Prostate gland (tissue), 2 donors: ENCODE measurements around the gene PKNOX2. TPM values are rescaled to one million over a fixed set of nuclear protein-coding genes. Genes with fewer than 3 reads are reported as not detected.

ENCODE experiments used
- DNase-seq: peaks from one replicate; pipeline ENCODE4 v3.0.0-alpha.2; 2019; ENCODE audit warnings: low spot score
- H3K27ac ChIP-seq, 2 donors: fragments of 200-600 bp; sonication (generic); 2 replicates each; pipeline ENCODE4 v1.5.1; 2017 to 2019
- H3K27me3 ChIP-seq: fragments of 200-600 bp; sonication (generic); replicated peaks from 2 replicates; pipeline ENCODE4 v1.5.1; 2019; ENCODE audit not compliant: insufficient read depth
- H3K36me3 ChIP-seq, 2 donors: fragments of 200-600 bp; sonication (generic); 1 replicate in 1 of 2; 2 replicates in 1 of 2; pipeline versions ENCODE4 v1.5.1 to v1.8.1; 2017 to 2019
- H3K4me1 ChIP-seq: fragments of 200-600 bp; sonication (generic); replicated peaks from 2 replicates; pipeline ENCODE4 v1.5.1; 2019
- H3K4me3 ChIP-seq, 2 donors: fragments of 200-600 bp; sonication (generic); 2 replicates each; pipeline ENCODE4 v1.5.1; 2017 to 2019
- H3K9me3 ChIP-seq: fragments of 200-600 bp; sonication (generic); 2 replicates; pipeline ENCODE4 v1.5.1; 2017
- CTCF ChIP-seq, 4 experiments: fragments of 200-600 bp in 2 of 4; fragments of 450-650 bp in 2 of 4; sonication (generic) in 2 of 4; IDR thresholded peaks; 1 replicate in 3 of 4; 2 replicates in 1 of 4; pipeline ENCODE4 v1.5.1; 2016 to 2019; ENCODE audit warnings: antibody characterized with exemption in 4 of 4, mild to moderate bottlenecking in 2 of 4, moderate library complexity in 2 of 4
- POLR2A ChIP-seq: fragments of 450-650 bp; IDR thresholded peaks from one replicate; pipeline ENCODE4 v1.6.1; 2016; ENCODE audit warnings: antibody characterized with exemption, mild to moderate bottlenecking
- POLR2AphosphoS5 ChIP-seq: sonication (generic); formaldehyde crosslinking; IDR thresholded peaks from one replicate; pipeline ENCODE4 v1.6.1; 2017; ENCODE audit warnings: antibody characterized with exemption
- WGBS: methylation state at CpG from one replicate; pipeline ENCODE4 v1.1.5; 2018; 5-methylcytosine and 5-hydroxymethylcytosine counted together
- intact Hi-C: fragments of 100-400 bp; cut with DNase I; formaldehyde crosslinking; loops from one replicate; pipeline ENCODE4 v1.14.2; 2022
- total RNA-seq, 2 donors: library from RNA; depleted of rRNA; stranded (reverse); fragments of >200 nt; gene quantifications; one replicate each; pipeline ENCODE4 v1.1.0, GENCODE V29; 2016

PKNOX2 gene
- total RNA-seq, 2 donors from 2014 or later = 12.3 to 14.7 TPM

- Histone ChIP-seq H3K27me3 (no peaks in the 10 kb centered on the region), H3K9me3 (no peaks in the 10 kb centered on the region), H3K4me3 (no peak overlapping the region), H3K36me3 (no peaks in the 10 kb centered on the region), H3K4me1 (no peaks in the 10 kb centered on the region), H3K27ac (no peak overlapping the region)
- DNase-seq = no peak
- intact Hi-C loops = no loop called here
- TF ChIP-seq POLR2A (no peak), CTCF (IDR thresholded peaks at IDR 0.05) (no peak), POLR2AphosphoS5 (no peak)
- 98% methylated on average over 8 of the region's 8 CpGs for WGBS
Measured at GRCh38 chr11:125202977-125203376, 38.4 kb downstream of the PKNOX2 start.

- no peak for DNase-seq
- no peak overlapping the region for H3K4me3 ChIP-seq
- TF ChIP-seq POLR2A (no peak), POLR2AphosphoS5 (no peak), CTCF (IDR thresholded peaks at IDR 0.05) (no peak)
- no peaks in the 10 kb centered on the region for H3K27me3 ChIP-seq
- H3K4me1 ChIP-seq = peaks cover 6% of the 10 kb centered on the region
- intact Hi-C loops = no loop called here
- no peaks in the 10 kb centered on the region for H3K36me3 ChIP-seq
- no peaks in the 10 kb centered on the region for H3K9me3 ChIP-seq
- 0% methylated on average over 1 of the region's 1 CpG for WGBS
- no peak overlapping the region for H3K27ac ChIP-seq
Measured at GRCh38 chr11:125207866-125208425, 43.4 kb downstream of the PKNOX2 start.

GRCh38 chr11:125210066-125210465 lies 45.5 kb downstream of the PKNOX2 start:
- Histone ChIP-seq H3K4me1 (peaks cover 6% of the 10 kb centered on the region), H3K36me3 (no peaks in the 10 kb centered on the region), H3K27me3 (no peaks in the 10 kb centered on the region), H3K27ac (peak overlapping the region in 1 of 2 donors; percentile 65), H3K9me3 (no peaks in the 10 kb centered on the region), H3K4me3 (no peak overlapping the region)
- intact Hi-C loops = no loop called here
- 76% methylated on average over 3 of the region's 3 CpGs for WGBS
- TF ChIP-seq CTCF (IDR thresholded peaks at IDR 0.05) = no peak
- TF ChIP-seq POLR2A = no peak
- no peak for TF ChIP-seq POLR2AphosphoS5
- DNase-seq = no peak

- Histone ChIP-seq H3K27me3 (no peaks in the 10 kb centered on the region), H3K4me1 (peaks cover 6% of the 10 kb centered on the region), H3K9me3 (no peaks in the 10 kb centered on the region), H3K36me3 (no peaks in the 10 kb centered on the region), H3K27ac (peak overlapping the region; percentile 60 to 65), H3K4me3 (no peak overlapping the region)
- intact Hi-C loops = no loop called here
- TF ChIP-seq POLR2AphosphoS5 = peak; percentile 68
- no peak for TF ChIP-seq POLR2A
- 51% methylated on average over 5 of the region's 5 CpGs for whole genome bisulfite sequencing
- peak; percentile 8 for DNase-seq
Measured at GRCh38 chr11:125211191-125211947, 46.8 kb downstream of the PKNOX2 start.

- no peaks in the 10 kb centered on the region for H3K27me3 ChIP-seq
- no peaks in the 10 kb centered on the region for H3K36me3 ChIP-seq
- DNase-seq = no peak
- H3K4me1 ChIP-seq = peaks cover 6% of the 10 kb centered on the region
- no peak overlapping the region for H3K4me3 ChIP-seq
- 22% methylated on average over 4 of the region's 4 CpGs for WGBS
- no peak for TF ChIP-seq CTCF (IDR thresholded peaks at IDR 0.05)
- no peak for TF ChIP-seq POLR2A
- no peak for TF ChIP-seq POLR2AphosphoS5
- intact Hi-C loops = no loop called here
- H3K9me3 ChIP-seq = no peaks in the 10 kb centered on the region
- peak overlapping the region; percentile 60 to 65 for H3K27ac ChIP-seq
Measured at GRCh38 chr11:125211948-125212340, 47.4 kb downstream of the PKNOX2 start.
